ENCODE data around the gene TTC28. TPM values are rescaled to one million over a fixed set of nuclear protein-coding genes. Genes with fewer than 3 reads are reported as not detected.
"Not testable (repeated sequence)": the region's sequence is repeated elsewhere in the genome, so short reads cannot be mapped to it uniquely, and the experiment has no call there.

The TTC28 gene
- total RNA-seq, 4 donors from 2014 or later: 35.1 to 138 (median 50.8) TPM

GRCh38 chr22:28096161-28096560, 583.5 kb downstream of the TTC28 start:
- ATAC-seq: no peak
- Histone ChIP-seq H3K36me3 (peaks cover 0 to 80% of the 10 kb centered on the region in 2 donors), H3K4me3 (no peak overlapping the region), H3K9me3 (no peaks in the 10 kb centered on the region), H3K27me3 (no peaks in the 10 kb centered on the region), H3K27ac (no peak overlapping the region), H3K4me1 (no peaks in the 10 kb centered on the region)
- TF ChIP-seq POLR2A (IDR thresholded peaks at IDR 0.05): no peak
- TF ChIP-seq, protein P1, sequence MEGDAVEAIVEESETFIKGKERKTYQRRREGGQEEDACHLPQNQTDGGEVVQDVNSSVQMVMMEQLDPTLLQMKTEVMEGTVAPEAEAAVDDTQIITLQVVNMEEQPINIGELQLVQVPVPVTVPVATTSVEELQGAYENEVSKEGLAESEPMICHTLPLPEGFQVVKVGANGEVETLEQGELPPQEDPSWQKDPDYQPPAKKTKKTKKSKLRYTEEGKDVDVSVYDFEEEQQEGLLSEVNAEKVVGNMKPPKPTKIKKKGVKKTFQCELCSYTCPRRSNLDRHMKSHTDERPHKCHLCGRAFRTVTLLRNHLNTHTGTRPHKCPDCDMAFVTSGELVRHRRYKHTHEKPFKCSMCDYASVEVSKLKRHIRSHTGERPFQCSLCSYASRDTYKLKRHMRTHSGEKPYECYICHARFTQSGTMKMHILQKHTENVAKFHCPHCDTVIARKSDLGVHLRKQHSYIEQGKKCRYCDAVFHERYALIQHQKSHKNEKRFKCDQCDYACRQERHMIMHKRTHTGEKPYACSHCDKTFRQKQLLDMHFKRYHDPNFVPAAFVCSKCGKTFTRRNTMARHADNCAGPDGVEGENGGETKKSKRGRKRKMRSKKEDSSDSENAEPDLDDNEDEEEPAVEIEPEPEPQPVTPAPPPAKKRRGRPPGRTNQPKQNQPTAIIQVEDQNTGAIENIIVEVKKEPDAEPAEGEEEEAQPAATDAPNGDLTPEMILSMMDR (IDR thresholded peaks at IDR 0.05): no peak
- TF ChIP-seq EP300 (IDR thresholded peaks at IDR 0.05): no peak
- no peak for TF ChIP-seq POLR2AphosphoS5 (IDR thresholded peaks at IDR 0.05)
- 88 to 100% methylated on average over 1 to 4 of the region's 5 CpGs for whole genome bisulfite sequencing, 2 donors (ENCODE audit: low coverage in 1 of 2)

- TF ChIP-seq, protein P1 (IDR thresholded peaks at IDR 0.05): no peak
- TF ChIP-seq POLR2AphosphoS5 (IDR thresholded peaks at IDR 0.05) (no peak), EP300 (IDR thresholded peaks at IDR 0.05) (no peak), POLR2A (IDR thresholded peaks at IDR 0.05) (no peak)
- H3K36me3 ChIP-seq: peaks cover 0 to 82% of the 10 kb centered on the region in 2 donors
- WGBS, 2 donors (ENCODE audit: low coverage in 1 of 2): 88 to 94% methylated on average over 3 to 5 of the region's 5 CpGs
- no peaks in the 10 kb centered on the region for H3K4me1 ChIP-seq
- no peaks in the 10 kb centered on the region for H3K9me3 ChIP-seq
- no peak overlapping the region for H3K27ac ChIP-seq
- H3K4me3 ChIP-seq: no peak overlapping the region
- no peak for ATAC-seq
- no peaks in the 10 kb centered on the region for H3K27me3 ChIP-seq
Measured at GRCh38 chr22:28095316-28096095, 584.1 kb downstream of the TTC28 start.

DNA sequence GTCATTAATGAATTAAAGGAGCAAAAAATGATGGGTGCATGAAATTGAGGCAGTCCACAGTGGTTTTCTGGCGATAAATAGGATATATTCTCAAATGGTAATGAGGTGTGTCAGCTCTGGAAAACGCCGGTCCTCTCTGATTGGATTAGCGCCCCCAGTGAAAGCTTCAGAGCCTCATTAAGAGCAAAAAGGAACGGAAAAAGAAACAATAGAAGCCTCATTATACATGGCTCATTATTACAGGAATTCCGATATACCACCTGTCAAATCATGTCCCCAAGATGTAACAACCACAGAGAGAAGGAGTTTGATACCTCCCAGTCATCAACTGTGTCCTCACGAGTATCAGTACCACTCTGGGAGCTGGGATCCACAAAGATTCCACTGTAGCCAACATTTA, 584.9 kb downstream of the TTC28 start:
- Histone ChIP-seq H3K4me3 (no peak overlapping the region), H3K36me3 (peaks cover 0 to 78% of the 10 kb centered on the region in 2 donors), H3K4me1 (no peaks in the 10 kb centered on the region), H3K27ac (no peak overlapping the region), H3K9me3 (no peaks in the 10 kb centered on the region), H3K27me3 (no peaks in the 10 kb centered on the region)
- TF ChIP-seq EP300 (IDR thresholded peaks at IDR 0.05): no peak
- ATAC-seq: no peak
- WGBS, 2 donors (ENCODE audit: low coverage in 1 of 2): 88 to 95% methylated on average over 4 to 7 of the region's 7 CpGs

DNA sequence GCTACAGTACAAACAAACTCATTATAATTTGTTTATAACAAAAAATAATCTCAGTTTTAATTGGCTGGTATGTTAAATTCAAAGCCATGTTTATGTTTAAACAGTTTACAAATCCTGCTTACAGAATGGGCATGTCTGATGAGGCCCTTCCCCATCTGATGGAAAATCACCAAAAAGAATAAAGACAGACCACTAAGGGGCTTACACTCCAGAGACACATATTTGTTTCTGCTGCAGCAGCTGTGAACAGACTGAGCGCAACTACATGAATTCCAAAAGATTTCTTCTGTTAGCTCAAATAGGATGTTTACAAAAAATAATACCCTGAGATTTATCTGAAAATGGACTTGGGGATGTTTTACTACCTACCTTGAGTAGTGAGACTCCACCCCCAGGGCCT, 585.9 kb downstream of the TTC28 start:
- TF ChIP-seq POLR2A (IDR thresholded peaks at IDR 0.05) (no peak), EP300 (IDR thresholded peaks at IDR 0.05) (no peak), POLR2AphosphoS5 (IDR thresholded peaks at IDR 0.05) (no peak)
- TF ChIP-seq, protein P1 (IDR thresholded peaks at IDR 0.05): no peak
- no peak overlapping the region for H3K4me3 ChIP-seq
- H3K9me3 ChIP-seq: no peaks in the 10 kb centered on the region
- H3K4me1 ChIP-seq: no peaks in the 10 kb centered on the region
- H3K36me3 ChIP-seq: peaks cover 0 to 68% of the 10 kb centered on the region in 2 donors
- H3K27ac ChIP-seq: no peak overlapping the region
- 90 to 100% methylated on average over 1 of the region's 1 CpG for WGBS, 2 donors (ENCODE audit: low coverage in 1 of 2)
- no peak for ATAC-seq
- no peaks in the 10 kb centered on the region for H3K27me3 ChIP-seq

- Histone ChIP-seq H3K4me1 (no peaks in the 10 kb centered on the region), H3K4me3 (no peak overlapping the region), H3K27me3 (no peaks in the 10 kb centered on the region), H3K36me3 (peaks cover 0 to 51% of the 10 kb centered on the region in 2 donors), H3K9me3 (no peaks in the 10 kb centered on the region), H3K27ac (no peak overlapping the region)
- TF ChIP-seq POLR2AphosphoS5 (IDR thresholded peaks at IDR 0.05) (no peak), EP300 (IDR thresholded peaks at IDR 0.05) (no peak), POLR2A (IDR thresholded peaks at IDR 0.05) (no peak)
- TF ChIP-seq, protein P1 (IDR thresholded peaks at IDR 0.05): no peak
- 95 to 100% methylated on average over 3 to 5 of the region's 6 CpGs for WGBS, 2 donors (ENCODE audit: low coverage in 1 of 2)
- ATAC-seq: no peak
Measured at GRCh38 chr22:28091486-28091885, 588.2 kb downstream of the TTC28 start.

DNA sequence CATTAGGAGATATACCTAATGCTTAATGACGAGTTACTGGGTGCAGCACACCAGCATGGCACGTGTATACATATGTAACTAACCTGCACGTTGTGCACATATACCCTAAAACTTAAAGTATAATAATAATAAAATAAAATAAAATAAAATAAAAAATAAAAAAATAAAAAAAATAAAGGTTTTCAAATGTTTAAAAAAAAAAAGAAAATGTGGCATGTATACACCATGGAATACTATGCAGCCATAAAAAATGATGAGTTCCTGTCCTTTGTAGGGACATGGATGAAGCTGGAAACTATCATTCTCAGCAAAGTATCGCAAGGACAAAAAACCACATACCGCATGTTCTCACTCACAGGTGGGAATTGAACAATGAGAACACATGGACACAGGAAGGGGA, 590.1 kb downstream of the TTC28 start:
- H3K36me3 ChIP-seq: peaks cover 0 to 40% of the 10 kb centered on the region in 2 donors
- not testable (repeated sequence) for H3K27ac ChIP-seq, ATAC-seq, H3K27me3 ChIP-seq, H3K4me3 ChIP-seq, H3K4me1 ChIP-seq, H3K9me3 ChIP-seq
- WGBS, 2 donors (ENCODE audit: low coverage in 1 of 2): 85 to 98% methylated on average over 5 of the region's 5 CpGs

Data from gastroesophageal sphincter (tissue), 4 donors.